K562 (cell line): Measurements from ENCODE around the gene GLI3. TPM values are rescaled to one million over a fixed set of nuclear protein-coding genes. Genes with fewer than 3 reads are reported as not detected.

Experiments
- ATAC-seq: fragments of 200-7000 bp; cut with Tn5 transposase; 3 replicates; pipeline ENCODE4 v1.9.1; 2020; ENCODE audit warnings: moderate library complexity
- BruUV-seq: library from RNA; stranded (reverse); fragments of 400-500 nt; replicated peaks from 2 replicates; lab custom pipeline; 2021; lab: Mats Ljungman, UMichigan
- CTCF ChIA-PET: fragments of 300-600 bp; formaldehyde crosslinking; extraction: SDS; loops from one replicate; lab custom pipeline; 2021; ENCODE audit warnings: low intra/inter-chr PET ratio; lab: Yijun Ruan, JAX
- POLR2A ChIA-PET: fragments of 300-600, 350-650 bp; sonication (Branson Sonifier 250); formaldehyde crosslinking; extraction: SDS; loops from one replicate; lab custom pipeline; 2021; ENCODE audit warnings: antibody characterized with exemption, inconsistent platforms; lab: Yijun Ruan, JAX
- DNase-seq, 4 experiments: peaks; one replicate each; pipeline versions ENCODE4 v3.0.0 to v3.0.0-alpha.2; 2011 to 2018; ENCODE audit warnings: low spot score in 3 of 4, mixed read lengths in 3 of 4; ENCODE audit errors: extremely low read depth in 1 of 4
- FAIRE-seq: peaks from 2 replicates; lab custom pipeline; 2011; peaks lifted over from hg19 to GRCh38; lab: Jason Lieb, UNC
- H2AFZ ChIP-seq: 2 replicates; pipeline ENCODE4 v1.6.0; 2011; ENCODE audit warnings: low read depth, low read length, control low read depth, inconsistent platforms
- H3K27ac ChIP-seq: fragments of 200-600 bp; 3 replicates; pipeline ENCODE4 v1.8.0; 2011; ENCODE audit warnings: low read depth, mild to moderate bottlenecking, control low read depth, inconsistent platforms, low read length, moderate library complexity, mixed read lengths; ENCODE audit errors: extremely low read depth
- H3K27me3 ChIP-seq, 2 experiments: fragments of 300-600 bp in 1 of 2; 2 replicates in 1 of 2; 3 replicates in 1 of 2; pipeline versions ENCODE4 v1.6.0 to v1.8.0; 2011; ENCODE audit warnings: inconsistent platforms in 2 of 2, low read length in 2 of 2, mild to moderate bottlenecking in 1 of 2, mixed read lengths in 1 of 2, moderate library complexity in 1 of 2; ENCODE audit not compliant: control insufficient read depth in 2 of 2, insufficient read depth in 2 of 2
- H3K36me3 ChIP-seq: fragments of 300-600 bp; 3 replicates; pipeline ENCODE4 v1.8.0; 2011; ENCODE audit warnings: mild to moderate bottlenecking, low read length, inconsistent platforms; ENCODE audit not compliant: control insufficient read depth, insufficient read depth
- H3K4me1 ChIP-seq, 2 experiments: fragments of 200-600 bp in 1 of 2; replicated peaks in 1 of 2; 2 replicates in 1 of 2; 3 replicates in 1 of 2; pipeline versions ENCODE4 v1.5.1 to v1.8.0; 2011; ENCODE audit warnings: inconsistent platforms in 2 of 2, low read length in 2 of 2, mild to moderate bottlenecking in 1 of 2, mixed read lengths in 1 of 2, moderate library complexity in 1 of 2; ENCODE audit not compliant: control insufficient read depth in 2 of 2, insufficient read depth in 2 of 2
- H3K4me2 ChIP-seq: 2 replicates; pipeline ENCODE4 v1.6.1; 2011; ENCODE audit warnings: low read length, control low read depth, inconsistent platforms, mixed read lengths; ENCODE audit not compliant: insufficient read depth
- H3K4me3 ChIP-seq: fragments of 200-600 bp; sonication (generic), shearing (Covaris generic); 2 replicates; pipeline ENCODE4 v1.5.1; 2016; ENCODE audit warnings: control low read depth, inconsistent platforms
- H3K79me2 ChIP-seq: fragments of 200-600 bp; 3 replicates; pipeline ENCODE4 v1.8.0; 2011; ENCODE audit warnings: low read length, inconsistent platforms; ENCODE audit not compliant: control insufficient read depth, insufficient read depth
- H3K9ac ChIP-seq, 2 experiments: 2 replicates each; pipeline versions ENCODE4 v1.6.0 to v1.6.1; 2011; ENCODE audit warnings: low read depth in 2 of 2, low read length in 2 of 2, control low read depth in 1 of 2, inconsistent platforms in 1 of 2, mild to moderate bottlenecking in 1 of 2, mixed read lengths in 1 of 2; ENCODE audit not compliant: insufficient read depth in 1 of 2
- H3K9me1 ChIP-seq: one replicate; pipeline ENCODE4 v1.6.0; 2011; ENCODE audit warnings: inconsistent platforms, mild to moderate bottlenecking, low read length, moderate library complexity; ENCODE audit not compliant: control insufficient read depth, insufficient read depth
- H3K9me3 ChIP-seq: replicated peaks from 2 replicates; pipeline ENCODE4 v1.5.1; 2011; ENCODE audit warnings: low read depth, low read length, inconsistent platforms; ENCODE audit not compliant: control insufficient read depth, insufficient read depth
- H4K20me1 ChIP-seq: replicated peaks from 2 replicates; pipeline ENCODE4 v1.6.1; 2011; ENCODE audit warnings: low read length, inconsistent platforms, mixed read lengths; ENCODE audit not compliant: control insufficient read depth, insufficient read depth
- ATF7 ChIP-seq: fragments of 450-650 bp; IDR thresholded peaks from 2 replicates; pipeline ENCODE4 v1.7.1; 2014; ENCODE audit warnings: mild to moderate bottlenecking, moderate library complexity
- CBFA2T3 ChIP-seq: fragments of 450-650 bp; IDR thresholded peaks from 2 replicates; pipeline ENCODE4 v1.6.1; 2017
- CHAMP1 ChIP-seq: fragments of 450-650 bp; IDR thresholded peaks from 2 replicates; pipeline ENCODE4 v1.6.1; 2016; ENCODE audit warnings: mild to moderate bottlenecking
- CXXC5 ChIP-seq: fragments of 250-450 bp; sonication (Bioruptor Pico); IDR thresholded peaks from 2 replicates; pipeline ENCODE4 v1.8.0; 2022; ENCODE audit warnings: inconsistent platforms, mild to moderate bottlenecking, moderate library complexity
- DIDO1 ChIP-seq: fragments of 450-650 bp; IDR thresholded peaks from 2 replicates; pipeline ENCODE4 v1.6.1; 2016; ENCODE audit warnings: low read depth, missing biosample characterization, missing genetic modification characterization
- MAX ChIP-seq: sonication (generic); formaldehyde crosslinking; IDR thresholded peaks from 2 replicates; pipeline ENCODE4 v1.9.0; 2022; ENCODE audit warnings: mild to moderate bottlenecking, missing genetic modification reagents
- NFIC ChIP-seq: fragments of 450-650 bp; IDR thresholded peaks from 2 replicates; pipeline ENCODE4 v1.6.1; 2017; ENCODE audit warnings: mild to moderate bottlenecking, inconsistent platforms
- RCOR1 ChIP-seq, 2 experiments: IDR thresholded peaks; 2 replicates each; pipeline ENCODE4 v1.6.1; 2012; ENCODE audit warnings: low read depth in 2 of 2, low read length in 2 of 2, borderline replicate concordance in 1 of 2, improper control_type of control experiment in 1 of 2
- SMC3 ChIP-seq: conservative IDR thresholded peaks from 2 replicates; pipeline ENCODE4 v1.6.1; 2011; ENCODE audit warnings: low read depth, low read length, improper control_type of control experiment; ENCODE audit not compliant: insufficient read depth
- STAT5A ChIP-seq: IDR thresholded peaks from 2 replicates; pipeline ENCODE4 v1.6.1; 2012; ENCODE audit warnings: low read length, inconsistent platforms, borderline replicate concordance
- ZNF124 ChIP-seq: sonication (generic); formaldehyde crosslinking; IDR thresholded peaks from 2 replicates; pipeline ENCODE4 v1.8.1; 2022; ENCODE audit warnings: missing genetic modification reagents
- ZNF140 ChIP-seq: fragments of 250-450 bp; sonication (Bioruptor Pico); IDR thresholded peaks from 2 replicates; pipeline ENCODE4 v1.8.0; 2021; ENCODE audit warnings: moderate library complexity, mild to moderate bottlenecking, inconsistent platforms
- ZNF398 ChIP-seq: fragments of 250-450 bp; sonication (Bioruptor Pico); IDR thresholded peaks from 2 replicates; pipeline ENCODE4 v1.8.0; 2021; ENCODE audit warnings: moderate library complexity, mild to moderate bottlenecking, inconsistent platforms
- ZNF449 ChIP-seq: fragments of 250-450 bp; sonication (Bioruptor Pico); IDR thresholded peaks from 2 replicates; pipeline ENCODE4 v1.8.0; 2022; ENCODE audit warnings: moderate library complexity, mild to moderate bottlenecking, inconsistent platforms
- ZZZ3 ChIP-seq: fragments of 450-650 bp; IDR thresholded peaks from 2 replicates; pipeline ENCODE4 v1.6.1; 2016; ENCODE audit warnings: antibody characterized with exemption, mild to moderate bottlenecking, moderate library complexity
- WGBS: fragments of 100-300 bp; shearing (Covaris generic); methylation state at CpG from one replicate; pipeline ENCODE4 v1.1.6; 2016; ENCODE audit warnings: low coverage, mixed read lengths; ENCODE audit not compliant: insufficient coverage; ENCODE audit errors: missing lambda C conversion rate; 5-methylcytosine and 5-hydroxymethylcytosine counted together
- in situ Hi-C: fragments of 300-500 bp; cut with MboI; formaldehyde crosslinking; loops from 4 replicates; pipeline ENCODE4 v1.15.0; 2018; ENCODE audit warnings: inconsistent platforms, mixed read lengths
- intact Hi-C: fragments of 100-400 bp; cut with micrococcal nuclease; formaldehyde crosslinking; loops from 2 replicates; pipeline ENCODE4 v1.14.2; 2022
- polyA plus RNA-seq, 8 experiments: library from polyadenylated mRNA; depleted of rRNA in 4 of 8; stranded (reverse) in 5 of 8; unstranded in 3 of 8; fragments of >200 nt; fragmentation: Nextera tagmentation in 2 of 8; fragmentation: Illumina TruSeq in 1 of 8; extraction: Ambion mirVana in 2 of 8; extraction: Trizol in 1 of 8; gene quantifications; 2 replicates each; pipeline versions ENCODE4 v1.2.1 to v1.2.3, GENCODE V29; 2011 to 2014; ENCODE audit warnings: inconsistent platforms in 1 of 8, missing spikeins in 1 of 8
- total RNA-seq, 7 experiments: library from RNA; depleted of rRNA in 6 of 7; stranded (reverse); fragments of >200 nt in 6 of 7; fragmentation: Illumina TruSeq in 2 of 7; extraction: Trizol in 2 of 7; gene quantifications; 2 replicates each; pipeline versions ENCODE4 v1.2.1 to v1.2.3, GENCODE V29; 2011 to 2021; ENCODE audit warnings: low replicate concordance in 1 of 7

Gene GLI3
- total and polyA plus RNA-seq, 9 of the 15 experiments (the other 6 are each of a cell fraction or from before 2014, with no cell fraction given): 0.01 to 0.18 (median 0.07) TPM; not detected in 6

- TF ChIP-seq ZNF449 (no peak), SMC3 (no peak), NFIC (no peak)
- TF ChIP-seq, all 486 proteins: peak for 0
These were observed 209.5 kb downstream of the GLI3 start (continued) for GRCh38 chr7:42027521-42027920.

- no peaks in the 10 kb centered on the region for H3K9me3 ChIP-seq
- H3K79me2 ChIP-seq: no peaks in the 10 kb centered on the region
- no peaks in the 10 kb centered on the region for H3K4me1 ChIP-seq
- no peak overlapping the region for H3K27ac ChIP-seq
- H4K20me1 ChIP-seq: no peaks in the 10 kb centered on the region
- H3K36me3 ChIP-seq: no peaks in the 10 kb centered on the region
- intact Hi-C loops: no loop called here
- H2AFZ ChIP-seq: no peak overlapping the region
- FAIRE-seq (no peak), DNase-seq (no peak), ATAC-seq (no peak)
- no peak overlapping the region for H3K4me3 ChIP-seq
- no TSS peak for BruUV-seq
- in situ Hi-C loops: no loop called here
- H3K9ac ChIP-seq: no peak overlapping the region
- POLR2A ChIA-PET: no interaction called here
- 0% methylated on average over 6 of the region's 6 CpGs for WGBS
- CTCF ChIA-PET: no interaction called here
- peaks cover 2 to 29% of the 10 kb centered on the region in 2 experiments; a peak in 3 of 5 replicates for H3K27me3 ChIP-seq
- H3K9me1 ChIP-seq: no peaks in the 10 kb centered on the region
- no peak overlapping the region for H3K4me2 ChIP-seq
- TF ChIP-seq MAX (CRISPR knock-in tag) (no peak), STAT5A (no peak), DIDO1 (no peak), ZNF398 (CRISPR knock-in tag) (no peak), ZNF124 (no peak), RCOR1 (IDR thresholded peaks at IDR 0.05; ENCODE audit: borderline replicate concordance in 1 of 2, low read depth in 2 of 2, low read length in 2 of 2) (no peak), CHAMP1 (no peak), ATF7 (no peak), ZZZ3 (no peak), CBFA2T3 (no peak), ZNF140 (no peak), CXXC5 (CRISPR knock-in tag) (no peak)
These were observed 210.3 kb downstream of the GLI3 start for GRCh38 chr7:42026622-42027197.
